HUES64 (cell line): ENCODE results near the gene NTNG1.

Experiments
- H3K27ac ChIP-seq: 2 replicates; pipeline ENCODE4 v1.7.0; 2013; ENCODE audit warnings: low read depth, low read length, inconsistent platforms
- H3K27me3 ChIP-seq: 2 replicates; pipeline ENCODE4 v1.6.1; 2013; ENCODE audit warnings: mild to moderate bottlenecking, low read length; ENCODE audit not compliant: insufficient read depth
- H3K36me3 ChIP-seq: 2 replicates; pipeline ENCODE4 v1.6.1; 2013; ENCODE audit warnings: mild to moderate bottlenecking, low read length; ENCODE audit not compliant: insufficient read depth
- H3K4me1 ChIP-seq: 2 replicates; pipeline ENCODE4 v1.6.1; 2013; ENCODE audit warnings: mild to moderate bottlenecking, low read length, moderate library complexity; ENCODE audit not compliant: insufficient read depth
- H3K4me3 ChIP-seq: 2 replicates; pipeline ENCODE4 v1.5.1; 2013; ENCODE audit warnings: mild to moderate bottlenecking, low read length, moderate library complexity
- H3K9ac ChIP-seq: 2 replicates; pipeline ENCODE4 v1.6.1; 2013; ENCODE audit warnings: mild to moderate bottlenecking, low read depth, low read length
- H3K9me3 ChIP-seq: 2 replicates; pipeline ENCODE4 v1.6.1; 2013; ENCODE audit warnings: low read depth, low read length; ENCODE audit not compliant: insufficient read depth
- WGBS: fragments of 150-250, 120-280 bp; methylation state at CpG from one replicate; pipeline ENCODE4 v1.1.7; 2013; ENCODE audit warnings: missing lambda C conversion rate; 5-methylcytosine and 5-hydroxymethylcytosine counted together

Gene NTNG1

GRCh38 chr1:107362468-107363140 lies 221.8 kb downstream of the NTNG1 start:
- 92% methylated on average over 3 of the region's 3 CpGs for WGBS
- no peak overlapping the region for H3K27ac ChIP-seq
- peaks cover 17% of the 10 kb centered on the region for H3K4me1 ChIP-seq
- H3K9ac ChIP-seq = no peak overlapping the region
- H3K9me3 ChIP-seq = no peaks in the 10 kb centered on the region
- no peaks in the 10 kb centered on the region for H3K36me3 ChIP-seq
- H3K4me3 ChIP-seq = no peak overlapping the region
- no peaks in the 10 kb centered on the region for H3K27me3 ChIP-seq

GRCh38 chr1:107363154-107363553 lies 222.3 kb downstream of the NTNG1 start:
- H3K27ac ChIP-seq = no peak overlapping the region
- H3K36me3 ChIP-seq = no peaks in the 10 kb centered on the region
- 100% methylated on average over 1 of the region's 1 CpG for WGBS
- peaks cover 17% of the 10 kb centered on the region for H3K4me1 ChIP-seq
- no peak overlapping the region for H3K9ac ChIP-seq
- H3K4me3 ChIP-seq = no peak overlapping the region
- H3K9me3 ChIP-seq = no peaks in the 10 kb centered on the region
- H3K27me3 ChIP-seq = no peaks in the 10 kb centered on the region

- WGBS = 86% methylated on average over 1 of the region's 2 CpGs
- Histone ChIP-seq H3K4me3 (no peak overlapping the region), H3K27ac (no peak overlapping the region), H3K9me3 (no peaks in the 10 kb centered on the region), H3K4me1 (no peaks in the 10 kb centered on the region), H3K36me3 (no peaks in the 10 kb centered on the region), H3K9ac (no peak overlapping the region), H3K27me3 (no peaks in the 10 kb centered on the region)
Observed at GRCh38 chr1:107365527-107366240, 224.8 kb downstream of the NTNG1 start.

- no peak overlapping the region for H3K9ac ChIP-seq
- no peak overlapping the region for H3K27ac ChIP-seq
- H3K27me3 ChIP-seq = no peaks in the 10 kb centered on the region
- no peaks in the 10 kb centered on the region for H3K36me3 ChIP-seq
- WGBS = 92% methylated on average over 4 of the region's 4 CpGs
- no peak overlapping the region for H3K4me3 ChIP-seq
- H3K9me3 ChIP-seq = no peaks in the 10 kb centered on the region
- peaks cover 5% of the 10 kb centered on the region; the same call in 1 of the 2 replicates for H3K4me1 ChIP-seq
Observed at GRCh38 chr1:107378426-107378825, 237.6 kb downstream of the NTNG1 start.

GRCh38 chr1:107378866-107379265 lies 238.0 kb downstream of the NTNG1 start:
- Histone ChIP-seq H3K4me1 (peaks cover 5% of the 10 kb centered on the region; the same call in 1 of the 2 replicates), H3K4me3 (no peak overlapping the region), H3K27me3 (no peaks in the 10 kb centered on the region), H3K9me3 (no peaks in the 10 kb centered on the region), H3K27ac (no peak overlapping the region), H3K9ac (no peak overlapping the region), H3K36me3 (no peaks in the 10 kb centered on the region)
- WGBS = 95% methylated on average over 2 of the region's 2 CpGs

- Histone ChIP-seq H3K9ac (no peak overlapping the region), H3K27ac (no peak overlapping the region), H3K36me3 (no peaks in the 10 kb centered on the region), H3K4me3 (no peak overlapping the region), H3K4me1 (peaks cover 8% of the 10 kb centered on the region; the same call in 1 of the 2 replicates), H3K27me3 (no peaks in the 10 kb centered on the region), H3K9me3 (no peaks in the 10 kb centered on the region)
Observed at GRCh38 chr1:107379826-107380225, 239.0 kb downstream of the NTNG1 start.

GRCh38 chr1:107389410-107390396 lies 248.9 kb downstream of the NTNG1 start:
- no peak overlapping the region for H3K4me3 ChIP-seq
- H3K27me3 ChIP-seq = no peaks in the 10 kb centered on the region
- WGBS = 88% methylated on average over 15 of the region's 15 CpGs
- no peaks in the 10 kb centered on the region for H3K9me3 ChIP-seq
- no peak overlapping the region for H3K9ac ChIP-seq
- H3K4me1 ChIP-seq = peaks cover 3% of the 10 kb centered on the region
- H3K27ac ChIP-seq = no peak overlapping the region
- no peaks in the 10 kb centered on the region for H3K36me3 ChIP-seq

- no peak overlapping the region for H3K4me3 ChIP-seq
- no peaks in the 10 kb centered on the region for H3K9me3 ChIP-seq
- H3K27me3 ChIP-seq = no peaks in the 10 kb centered on the region
- H3K9ac ChIP-seq = no peak overlapping the region
- WGBS = 94% methylated on average over 3 of the region's 3 CpGs
- H3K4me1 ChIP-seq = peaks cover 8% of the 10 kb centered on the region
- H3K27ac ChIP-seq = no peak overlapping the region
- H3K36me3 ChIP-seq = no peaks in the 10 kb centered on the region
Observed at GRCh38 chr1:107394301-107394700, 253.5 kb downstream of the NTNG1 start.

GRCh38 chr1:107401704-107402103 lies 260.9 kb downstream of the NTNG1 start:
- 95% methylated on average over 4 of the region's 4 CpGs for WGBS
- Histone ChIP-seq H3K4me1 (no peaks in the 10 kb centered on the region), H3K27me3 (no peaks in the 10 kb centered on the region), H3K4me3 (no peak overlapping the region), H3K9ac (no peak overlapping the region), H3K9me3 (no peaks in the 10 kb centered on the region), H3K27ac (no peak overlapping the region), H3K36me3 (no peaks in the 10 kb centered on the region)

- no peaks in the 10 kb centered on the region for H3K36me3 ChIP-seq
- H3K4me3 ChIP-seq = no peak overlapping the region
- 100% methylated on average over 1 of the region's 1 CpG for WGBS
- no peak overlapping the region for H3K27ac ChIP-seq
- H3K9ac ChIP-seq = no peak overlapping the region
- H3K27me3 ChIP-seq = no peaks in the 10 kb centered on the region
- H3K4me1 ChIP-seq = no peaks in the 10 kb centered on the region
- H3K9me3 ChIP-seq = no peaks in the 10 kb centered on the region
Observed at GRCh38 chr1:107404756-107405155, 263.9 kb downstream of the NTNG1 start.

- H3K9ac ChIP-seq = no peak overlapping the region
- WGBS = 87% methylated on average over 2 of the region's 2 CpGs
Observed at GRCh38 chr1:107405236-107405635, 264.4 kb downstream of the NTNG1 start.

More at GRCh38 chr1:107405236-107405635, 264.4 kb downstream of the NTNG1 start:
- Histone ChIP-seq H3K36me3 (no peaks in the 10 kb centered on the region), H3K27ac (no peak overlapping the region), H3K4me1 (no peaks in the 10 kb centered on the region), H3K27me3 (no peaks in the 10 kb centered on the region), H3K4me3 (no peak overlapping the region), H3K9me3 (no peaks in the 10 kb centered on the region)
